GM10266 (cell line): ENCODE measurements around the gene C1orf122.

Source experiments
- DNase-seq: peaks from one replicate; pipeline ENCODE4 v3.0.0; 2012; ENCODE audit errors: extremely low spot score
- TF ChIP-seq, protein P1 (sequence below): IDR thresholded peaks from 2 replicates; pipeline ENCODE4 v1.5.1; 2012; ENCODE audit warnings: mild to moderate bottlenecking, low read depth; ENCODE audit not compliant: control insufficient read depth, insufficient read depth; ENCODE audit errors: missing control alignments

The C1orf122 gene

DNA sequence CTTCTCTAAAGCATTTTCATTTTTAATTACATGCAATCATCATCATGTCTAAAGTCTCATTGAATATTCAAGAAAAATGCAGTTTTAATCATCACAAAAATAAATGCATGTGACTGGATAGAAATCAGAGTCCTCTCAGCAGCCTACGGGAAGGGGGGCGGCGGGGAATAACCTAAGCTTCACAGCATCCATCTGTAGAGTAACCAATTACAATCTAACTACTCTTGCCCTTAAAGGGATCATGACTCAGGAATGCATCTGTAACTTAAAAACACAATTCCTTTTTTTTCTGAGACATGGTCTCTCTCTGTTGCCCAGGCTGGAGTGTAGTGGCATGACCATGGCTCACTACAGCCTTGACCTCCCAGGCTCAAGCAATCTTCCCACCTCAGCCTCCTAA, 29.2 kb downstream of the C1orf122 start:
- DNase-seq = no peak
- TF ChIP-seq, protein P1, sequence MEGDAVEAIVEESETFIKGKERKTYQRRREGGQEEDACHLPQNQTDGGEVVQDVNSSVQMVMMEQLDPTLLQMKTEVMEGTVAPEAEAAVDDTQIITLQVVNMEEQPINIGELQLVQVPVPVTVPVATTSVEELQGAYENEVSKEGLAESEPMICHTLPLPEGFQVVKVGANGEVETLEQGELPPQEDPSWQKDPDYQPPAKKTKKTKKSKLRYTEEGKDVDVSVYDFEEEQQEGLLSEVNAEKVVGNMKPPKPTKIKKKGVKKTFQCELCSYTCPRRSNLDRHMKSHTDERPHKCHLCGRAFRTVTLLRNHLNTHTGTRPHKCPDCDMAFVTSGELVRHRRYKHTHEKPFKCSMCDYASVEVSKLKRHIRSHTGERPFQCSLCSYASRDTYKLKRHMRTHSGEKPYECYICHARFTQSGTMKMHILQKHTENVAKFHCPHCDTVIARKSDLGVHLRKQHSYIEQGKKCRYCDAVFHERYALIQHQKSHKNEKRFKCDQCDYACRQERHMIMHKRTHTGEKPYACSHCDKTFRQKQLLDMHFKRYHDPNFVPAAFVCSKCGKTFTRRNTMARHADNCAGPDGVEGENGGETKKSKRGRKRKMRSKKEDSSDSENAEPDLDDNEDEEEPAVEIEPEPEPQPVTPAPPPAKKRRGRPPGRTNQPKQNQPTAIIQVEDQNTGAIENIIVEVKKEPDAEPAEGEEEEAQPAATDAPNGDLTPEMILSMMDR = no peak

DNA sequence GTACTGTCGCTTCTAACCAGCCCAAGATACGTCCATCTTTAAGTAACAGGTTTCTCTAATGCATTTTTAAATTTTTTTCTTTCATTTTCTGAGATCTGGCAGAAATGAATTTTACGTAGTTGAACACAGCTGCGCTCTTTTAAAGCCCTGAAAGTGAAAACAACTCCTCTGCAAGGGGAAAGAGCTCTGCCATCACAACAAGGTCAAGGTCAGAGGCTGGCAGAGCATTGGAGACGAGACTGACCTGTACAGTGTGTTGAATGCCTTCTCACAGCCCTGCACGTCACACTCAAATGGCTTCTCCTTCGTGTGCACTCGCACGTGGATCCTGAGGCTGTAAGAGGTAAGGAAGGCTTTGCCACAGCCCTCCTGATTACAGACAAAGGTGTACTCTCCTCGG, 32.1 kb downstream of the C1orf122 start:
- DNase-seq = no peak
- TF ChIP-seq, protein P1 = no peak

DNA sequence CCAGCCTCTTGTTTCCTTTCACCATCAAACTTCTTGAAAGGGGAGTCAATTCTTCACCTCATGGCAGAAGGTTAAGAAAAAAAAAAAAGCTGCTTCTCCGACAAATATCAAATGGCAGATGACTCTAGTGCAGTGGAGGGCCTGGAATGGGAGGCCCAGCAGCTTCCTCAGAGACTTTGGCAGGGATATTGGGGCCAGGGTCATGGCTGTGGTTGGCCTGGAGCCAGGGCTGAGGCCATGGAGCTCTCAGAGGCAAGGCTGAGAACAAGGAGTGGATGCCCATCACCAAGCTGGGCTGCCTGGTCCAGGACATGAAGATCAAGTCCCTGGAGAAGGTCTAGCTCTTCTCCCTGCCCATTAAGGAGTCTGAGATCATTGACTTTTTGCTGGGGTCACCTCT, 33.1 kb downstream of the C1orf122 start:
- no peak for DNase-seq
- TF ChIP-seq, protein P1 = no peak

DNA sequence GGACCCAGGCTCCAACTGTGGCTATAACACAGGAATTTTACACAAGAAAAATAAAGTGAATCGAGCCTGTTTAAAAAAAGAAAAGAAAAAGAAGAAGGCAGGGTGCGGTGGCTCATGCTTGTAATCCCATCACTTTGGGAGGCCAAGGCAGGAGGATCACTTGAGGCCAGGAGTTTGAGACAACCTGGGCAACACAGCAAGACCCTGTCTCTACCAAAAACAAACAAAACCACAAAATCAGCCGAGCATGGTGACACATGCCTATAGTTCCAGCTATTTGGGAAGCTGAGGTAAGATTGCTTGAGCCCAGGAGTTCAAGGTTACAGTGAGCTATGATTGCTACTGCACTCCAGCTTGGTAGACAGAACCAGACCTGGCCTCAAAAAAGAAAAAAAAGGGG, 34.1 kb downstream of the C1orf122 start:
- no peak for DNase-seq

DNA sequence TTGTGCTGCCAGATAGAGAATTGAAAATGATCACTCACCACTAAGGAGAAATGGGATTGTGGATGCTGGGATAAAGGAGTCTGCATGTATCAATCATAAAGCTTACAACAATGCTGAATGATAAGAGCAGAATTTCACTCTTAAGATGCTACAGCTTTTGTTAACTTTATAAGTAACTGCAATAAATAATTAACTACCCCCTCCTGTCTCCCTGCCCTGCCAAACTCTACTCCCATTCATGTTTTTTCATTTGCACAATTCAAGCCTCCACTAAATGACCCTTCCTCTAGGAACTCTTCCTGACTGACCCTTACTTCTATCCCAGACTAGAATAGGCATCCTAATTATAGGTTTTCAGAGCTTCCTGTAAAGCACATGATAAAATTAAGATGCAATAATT, 36.9 kb downstream of the C1orf122 start:
- no peak for DNase-seq
- TF ChIP-seq, protein P1 = no peak

More for the DNA sequence above, 34.1 kb downstream of the C1orf122 start:
- TF ChIP-seq, protein P1 = no peak

DNA sequence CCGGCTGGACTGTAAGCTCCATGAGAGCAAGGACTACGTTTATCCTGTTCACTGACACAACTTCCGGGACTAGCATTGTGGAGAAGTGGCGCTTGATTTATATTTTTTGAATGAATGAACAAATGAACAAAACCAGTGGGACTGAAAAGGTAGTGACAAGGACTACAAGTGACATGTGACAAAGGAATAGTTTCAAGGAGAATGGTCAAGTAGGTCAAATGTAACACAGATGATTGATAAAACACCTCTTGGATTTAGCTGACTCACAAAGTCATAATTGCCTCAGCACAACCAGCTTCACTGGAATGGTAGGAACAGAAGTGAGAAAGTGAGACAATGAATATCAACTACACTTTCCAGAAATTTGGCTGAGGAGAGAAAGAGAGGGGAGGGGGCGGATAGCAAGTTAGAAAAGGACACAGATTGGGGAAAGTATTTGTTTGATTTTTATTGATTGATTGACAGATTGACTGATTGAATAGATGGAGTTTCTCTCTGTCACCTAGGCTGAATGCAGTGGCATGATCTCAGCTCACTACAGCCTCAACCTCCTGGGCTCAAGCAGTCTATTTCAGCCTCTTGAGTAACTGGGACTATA, 37.6 kb downstream of the C1orf122 start:
- DNase-seq = no peak
- TF ChIP-seq, protein P1 = no peak

DNA sequence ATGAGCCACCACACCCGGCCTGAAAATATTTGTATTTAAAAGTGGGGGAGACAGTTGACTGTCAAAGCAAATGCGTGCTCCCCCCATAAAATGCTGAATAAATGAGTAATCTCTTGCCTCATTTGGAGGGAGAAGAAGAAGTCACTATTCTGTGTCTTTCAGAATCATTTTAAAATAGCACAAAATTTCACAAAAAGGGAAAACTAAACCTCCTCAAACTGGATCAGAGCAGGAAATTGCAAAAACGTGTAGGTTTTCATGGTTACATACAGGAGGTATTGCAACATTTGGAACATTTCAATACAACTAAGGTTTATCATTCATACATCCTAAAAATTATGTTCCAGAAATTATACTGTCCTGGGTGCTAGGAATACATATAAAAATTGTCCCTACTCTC, 38.2 kb downstream of the C1orf122 start:
- TF ChIP-seq, protein P1 = no peak
- no peak for DNase-seq
